SU-DHL-6 (cell line): Measurements from ENCODE around the gene AGXT.

Source experiments
- EZH2phosphoT487 ChIP-seq: fragments of 200-600 bp; sonication (generic), shearing (Covaris generic); conservative IDR thresholded peaks from 2 replicates; pipeline ENCODE4 v1.6.1; 2018; ENCODE audit warnings: mild to moderate bottlenecking, antibody characterized with exemption, low read length, moderate library complexity, mixed read lengths
- TF ChIP-seq, protein P1 (sequence below): fragments of 200-600 bp; sonication (generic); IDR thresholded peaks from one replicate; pipeline ENCODE4 v1.5.1; 2017; ENCODE audit warnings: antibody characterized with exemption, mild to moderate bottlenecking, low read length, moderate library complexity; ENCODE audit not compliant: insufficient read depth, poor library complexity, severe bottlenecking

DNA sequence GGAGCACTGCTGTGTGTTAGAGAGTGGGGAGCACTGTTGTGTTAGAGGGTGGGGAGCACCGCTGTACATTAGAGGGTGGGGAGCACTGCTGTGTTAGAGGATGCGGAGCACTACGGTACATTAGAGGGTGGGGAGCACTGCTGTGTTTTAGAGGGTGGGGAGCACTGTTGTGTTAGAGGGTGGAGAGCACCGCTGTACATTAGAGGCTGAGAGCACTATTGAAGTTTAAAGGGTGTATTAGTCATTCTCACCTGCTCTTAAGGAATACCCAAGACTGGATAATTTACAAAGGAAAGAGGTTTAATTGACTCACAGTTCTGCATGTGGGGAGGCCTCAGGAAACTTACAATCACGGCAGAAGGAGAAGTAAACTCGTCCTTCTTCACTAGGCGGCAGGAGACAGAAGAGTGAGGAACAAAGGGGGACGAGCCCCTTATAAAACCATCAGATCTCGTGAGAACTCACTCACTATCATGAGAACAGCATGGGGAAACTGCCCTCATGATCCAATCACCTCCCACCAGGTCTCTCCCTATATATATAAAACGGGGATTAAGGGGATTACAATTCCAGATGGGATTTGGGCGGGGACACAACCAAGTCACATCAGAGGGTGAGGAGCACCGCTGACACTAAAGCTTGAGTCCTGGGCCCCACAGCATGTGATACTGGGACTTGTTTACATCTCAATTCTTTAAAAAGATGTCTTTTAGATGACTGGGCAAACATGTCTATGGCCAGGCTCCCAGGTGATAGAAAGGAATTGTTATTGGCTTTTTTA is 19.5 kb upstream of the AGXT start:
- TF ChIP-seq, protein P1, sequence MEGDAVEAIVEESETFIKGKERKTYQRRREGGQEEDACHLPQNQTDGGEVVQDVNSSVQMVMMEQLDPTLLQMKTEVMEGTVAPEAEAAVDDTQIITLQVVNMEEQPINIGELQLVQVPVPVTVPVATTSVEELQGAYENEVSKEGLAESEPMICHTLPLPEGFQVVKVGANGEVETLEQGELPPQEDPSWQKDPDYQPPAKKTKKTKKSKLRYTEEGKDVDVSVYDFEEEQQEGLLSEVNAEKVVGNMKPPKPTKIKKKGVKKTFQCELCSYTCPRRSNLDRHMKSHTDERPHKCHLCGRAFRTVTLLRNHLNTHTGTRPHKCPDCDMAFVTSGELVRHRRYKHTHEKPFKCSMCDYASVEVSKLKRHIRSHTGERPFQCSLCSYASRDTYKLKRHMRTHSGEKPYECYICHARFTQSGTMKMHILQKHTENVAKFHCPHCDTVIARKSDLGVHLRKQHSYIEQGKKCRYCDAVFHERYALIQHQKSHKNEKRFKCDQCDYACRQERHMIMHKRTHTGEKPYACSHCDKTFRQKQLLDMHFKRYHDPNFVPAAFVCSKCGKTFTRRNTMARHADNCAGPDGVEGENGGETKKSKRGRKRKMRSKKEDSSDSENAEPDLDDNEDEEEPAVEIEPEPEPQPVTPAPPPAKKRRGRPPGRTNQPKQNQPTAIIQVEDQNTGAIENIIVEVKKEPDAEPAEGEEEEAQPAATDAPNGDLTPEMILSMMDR = no peak
- no peak for TF ChIP-seq EZH2phosphoT487
